Measurements from ENCODE around the gene CLTB. TPM values are rescaled to one million over a fixed set of nuclear protein-coding genes. Genes with fewer than 3 reads are reported as not detected.

CLTB gene
- total and polyA plus RNA-seq, 2 of the 13 experiments (the other 11 are each of a cell fraction or from before 2014, with no cell fraction given): 23.3 to 33.8 TPM

DNA sequence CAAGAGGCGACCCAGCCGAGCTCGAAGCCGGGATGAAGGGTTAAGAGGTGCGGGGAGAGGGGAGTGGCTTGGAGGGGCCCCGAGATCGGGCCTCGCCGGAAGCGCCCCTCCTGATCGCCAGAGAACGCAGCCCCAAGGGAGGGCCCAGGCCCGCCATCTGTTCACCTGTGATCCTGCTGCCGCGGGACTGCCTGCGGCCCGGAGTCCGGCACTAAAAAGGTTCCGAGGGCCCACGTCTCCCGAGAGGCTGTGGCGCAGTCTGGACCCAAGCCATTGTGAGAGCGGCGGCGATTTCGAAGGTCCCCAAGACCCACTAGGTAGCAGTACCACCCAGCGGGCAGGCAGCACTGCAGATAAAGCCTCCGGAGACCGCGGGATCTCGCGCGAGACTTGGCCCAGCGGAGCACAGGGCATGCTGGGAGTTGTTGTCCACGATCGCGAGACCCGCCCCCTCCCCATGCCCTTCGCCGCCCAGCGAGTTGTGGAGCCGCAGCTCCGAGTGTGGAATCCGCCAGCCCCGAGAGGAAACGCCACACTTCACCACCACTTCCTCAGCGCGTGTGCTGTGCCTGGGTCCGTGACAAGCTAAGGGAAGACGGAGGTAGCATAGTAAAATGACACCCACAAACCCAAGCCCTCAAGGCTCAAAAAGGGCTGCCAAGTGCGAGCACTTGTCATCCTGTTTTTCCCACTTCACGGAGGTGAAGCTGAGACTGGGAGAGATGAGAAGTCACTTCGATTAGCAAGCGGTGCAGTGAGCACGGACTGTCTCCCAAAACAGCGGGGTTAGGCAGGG is 54.7 kb downstream of the CLTB start, which contains the start of gene KIAA1191 (continued):
- 0 out of 2 replicates have a peak, but pooled peaks have one; percentile 42 for TF ChIP-seq ZBTB43 (CRISPR knock-in tag; conservative IDR thresholded peaks at IDR 0.05)
- TF ChIP-seq EP300 (IDR thresholded peaks at IDR 0.05; ENCODE audit: low read depth in 2 of 2, low read length in 2 of 2): peak in 1 of 2 experiments; percentile 49; a peak in 2 of 4 replicates
- 0 out of 2 replicates have a peak, but pooled peaks have one; percentile 44 for TF ChIP-seq EP300 (CRISPR knock-in tag; IDR thresholded peaks at IDR 0.05; ENCODE audit: borderline replicate concordance)
- TF ChIP-seq HDAC6 (IDR thresholded peaks at IDR 0.05; ENCODE audit: low read depth, low read length): no peak
- TF ChIP-seq IKZF5 (CRISPR knock-in tag; IDR thresholded peaks at IDR 0.05): peak; percentile 66; the same call in 1 of the 2 replicates
- no peak; a peak in 1 of 4 replicates for TF ChIP-seq NR2F1 (CRISPR knock-in tag; IDR thresholded peaks at IDR 0.05)
- no peak for TF ChIP-seq MAF1 (CRISPR knock-in tag; IDR thresholded peaks at IDR 0.05; ENCODE audit: borderline replicate concordance)
- TF ChIP-seq KAT7 (CRISPR knock-in tag; IDR thresholded peaks at IDR 0.05; ENCODE audit: borderline replicate concordance): peak; percentile 85; the same call in 1 of the 2 replicates
- peak; percentile 67 for TF ChIP-seq ZSCAN25 (CRISPR knock-in tag; IDR thresholded peaks at IDR 0.05)
- TF ChIP-seq HNF1A (IDR thresholded peaks at IDR 0.05; ENCODE audit: low read depth): peak; percentile 12; the same call in 1 of the 2 replicates
- TF ChIP-seq HNF1A (CRISPR knock-in tag; IDR thresholded peaks at IDR 0.05; ENCODE audit: borderline replicate concordance): peak; percentile 27; the same call in 1 of the 2 replicates
- TF ChIP-seq, protein P1, sequence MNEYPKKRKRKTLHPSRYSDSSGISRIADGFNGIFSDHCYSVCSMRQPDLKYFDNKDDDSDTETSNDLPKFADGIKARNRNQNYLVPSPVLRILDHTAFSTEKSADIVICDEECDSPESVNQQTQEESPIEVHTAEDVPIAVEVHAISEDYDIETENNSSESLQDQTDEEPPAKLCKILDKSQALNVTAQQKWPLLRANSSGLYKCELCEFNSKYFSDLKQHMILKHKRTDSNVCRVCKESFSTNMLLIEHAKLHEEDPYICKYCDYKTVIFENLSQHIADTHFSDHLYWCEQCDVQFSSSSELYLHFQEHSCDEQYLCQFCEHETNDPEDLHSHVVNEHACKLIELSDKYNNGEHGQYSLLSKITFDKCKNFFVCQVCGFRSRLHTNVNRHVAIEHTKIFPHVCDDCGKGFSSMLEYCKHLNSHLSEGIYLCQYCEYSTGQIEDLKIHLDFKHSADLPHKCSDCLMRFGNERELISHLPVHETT (CRISPR knock-in tag; conservative IDR thresholded peaks at IDR 0.05): no peak; the same call in 1 of the 2 replicates
- TF ChIP-seq ZNF510 (CRISPR knock-in tag; IDR thresholded peaks at IDR 0.05; ENCODE audit: low read depth): no peak
- peak; percentile 98 for TF ChIP-seq ZNF501 (CRISPR knock-in tag; IDR thresholded peaks at IDR 0.05)
- TF ChIP-seq ZNF878 (CRISPR knock-in tag; IDR thresholded peaks at IDR 0.05): no peak
- no peak; the same call in 1 of the 2 replicates for TF ChIP-seq RARG (CRISPR knock-in tag; IDR thresholded peaks at IDR 0.05; ENCODE audit: low read depth)
- no peak for TF ChIP-seq TOE1 (CRISPR knock-in tag; IDR thresholded peaks at IDR 0.05)
- TF ChIP-seq KDM5A (IDR thresholded peaks at IDR 0.05; ENCODE audit: borderline replicate concordance, low read length): peak; percentile 79
- no peak for TF ChIP-seq ZNF740 (CRISPR knock-in tag; IDR thresholded peaks at IDR 0.05)

Data from HepG2 (cell line).